NT2/D1 (cell line): ENCODE results near the gene PDE9A.

Source experiments
- YY1 ChIP-seq: IDR thresholded peaks from 2 replicates; pipeline ENCODE4 v1.6.1; 2011; ENCODE audit not compliant: insufficient read length, insufficient read depth
- ZNF274 ChIP-seq: IDR thresholded peaks from 2 replicates; pipeline ENCODE4 v1.6.1; 2011; ENCODE audit warnings: mild to moderate bottlenecking, low read depth, low read length

GRCh38 chr21:42678618-42679295, 25.3 kb downstream of the PDE9A start:
- TF ChIP-seq YY1 (no peak), ZNF274 (no peak)
